Measurements from ENCODE around the gene FAM240A. TPM values are rescaled to one million over a fixed set of nuclear protein-coding genes. Genes with fewer than 3 reads are reported as not detected.

The FAM240A gene
- total RNA-seq, 3 donors from 2014 or later (not counting 1 experiment from before 2014, with no cell fraction given) = not detected

GRCh38 chr3:46626039-46626438 lies 13.7 kb downstream of the FAM240A start:
- no peak for TF ChIP-seq CTCF (IDR thresholded peaks at IDR 0.05)
- Histone ChIP-seq H3K27ac (ENCODE audit: low read length) (no peak overlapping the region), H3K4me1 (ENCODE audit: control insufficient read depth, insufficient read depth, low read length) (peaks cover 12% of the 10 kb centered on the region), H3K27me3 (ENCODE audit: control insufficient read depth, insufficient read depth, low read length) (no peaks in the 10 kb centered on the region), H3K36me3 (ENCODE audit: control insufficient read depth, insufficient read depth, low read length) (no peaks in the 10 kb centered on the region), H3K4me3 (ENCODE audit: low read length) (no peak overlapping the region), H3K9me3 (ENCODE audit: control insufficient read depth, insufficient read depth, low read length) (no peaks in the 10 kb centered on the region)
- WGBS (ENCODE audit: insufficient coverage) = 90% methylated on average over 4 of the region's 4 CpGs
- Mint-ChIP-seq H3K4me1 (peaks cover 5 to 12% of the 10 kb centered on the region in 2 donors), H3K27me3 (ENCODE audit: low read depth in 2 of 2) (peaks cover 10 to 22% of the 10 kb centered on the region in 2 donors), H3K4me3 (no peak overlapping the region), H3K36me3 (no peaks in the 10 kb centered on the region), H3K9me3 (no peaks in the 10 kb centered on the region), H3K27ac (no peak overlapping the region)
- DNase-seq (no peak), ATAC-seq (no peak)
- intact Hi-C loops (cut with micrococcal nuclease) = no loop called here

- H3K27me3 ChIP-seq (ENCODE audit: control insufficient read depth, insufficient read depth, low read length) = no peaks in the 10 kb centered on the region
- H3K4me1 ChIP-seq (ENCODE audit: control insufficient read depth, insufficient read depth, low read length) = peaks cover 12% of the 10 kb centered on the region
- H3K27ac ChIP-seq (ENCODE audit: low read length) = no peak overlapping the region
- Mint-ChIP-seq H3K4me3 (no peak overlapping the region), H3K27ac (no peak overlapping the region), H3K27me3 (ENCODE audit: low read depth in 2 of 2) (peaks cover 10 to 15% of the 10 kb centered on the region in 2 donors), H3K36me3 (no peaks in the 10 kb centered on the region), H3K9me3 (no peaks in the 10 kb centered on the region), H3K4me1 (peaks cover 5 to 12% of the 10 kb centered on the region in 2 donors)
- intact Hi-C loops (cut with micrococcal nuclease) = no loop called here
- ATAC-seq (no peak), DNase-seq (no peak)
- WGBS (ENCODE audit: insufficient coverage) = 100% methylated on average over 1 of the region's 1 CpG
- H3K36me3 ChIP-seq (ENCODE audit: control insufficient read depth, insufficient read depth, low read length) = no peaks in the 10 kb centered on the region
- no peak for TF ChIP-seq CTCF (IDR thresholded peaks at IDR 0.05)
- no peak overlapping the region for H3K4me3 ChIP-seq (ENCODE audit: low read length)
- H3K9me3 ChIP-seq (ENCODE audit: control insufficient read depth, insufficient read depth, low read length) = no peaks in the 10 kb centered on the region
These were observed 14.8 kb downstream of the FAM240A start for GRCh38 chr3:46627078-46627477.

- Histone ChIP-seq H3K27ac (ENCODE audit: low read length) (no peak overlapping the region), H3K4me1 (ENCODE audit: control insufficient read depth, insufficient read depth, low read length) (peaks cover 12% of the 10 kb centered on the region), H3K4me3 (ENCODE audit: low read length) (no peak overlapping the region), H3K27me3 (ENCODE audit: control insufficient read depth, insufficient read depth, low read length) (no peaks in the 10 kb centered on the region), H3K9me3 (ENCODE audit: control insufficient read depth, insufficient read depth, low read length) (no peaks in the 10 kb centered on the region), H3K36me3 (ENCODE audit: control insufficient read depth, insufficient read depth, low read length) (no peaks in the 10 kb centered on the region)
- H3K9me3 Mint-ChIP-seq = no peaks in the 10 kb centered on the region
- H3K27ac Mint-ChIP-seq = peak overlapping the region in 1 of 2 donors; percentile 71
- H3K27me3 Mint-ChIP-seq (ENCODE audit: low read depth in 2 of 2) = peaks cover 2 to 7% of the 10 kb centered on the region in 2 donors
- intact Hi-C loops (cut with micrococcal nuclease) = no loop called here
- ATAC-seq = no peak
- TF ChIP-seq CTCF (IDR thresholded peaks at IDR 0.05) = no peak
- peak in 1 of 2 donors; percentile 21 for DNase-seq
- WGBS (ENCODE audit: insufficient coverage) = 91% methylated on average over 10 of the region's 10 CpGs
- H3K4me1 Mint-ChIP-seq = peaks cover 5 to 12% of the 10 kb centered on the region in 2 donors
- peak overlapping the region; percentile 66 for H3K4me3 Mint-ChIP-seq
- H3K36me3 Mint-ChIP-seq = no peaks in the 10 kb centered on the region
These were observed 16.6 kb downstream of the FAM240A start for GRCh38 chr3:46628901-46629369.

Measured in natural killer cell (primary cell).